WTC11 (cell line): ENCODE results near the gene SEPTIN8. TPM values are rescaled to one million over a fixed set of nuclear protein-coding genes. Genes with fewer than 3 reads are reported as not detected.

Source experiments
- ATAC-seq: fragments of 200-7000 bp; cut with Tn5 transposase; 2 replicates; pipeline ENCODE4 v1.10.0; 2021; ENCODE audit warnings: mild to moderate bottlenecking, moderate library complexity
- CTCF ChIA-PET: fragments of 300-600 bp; sonication (Branson Sonifier 250); formaldehyde crosslinking; loops from one replicate; lab custom pipeline; 2021; ENCODE audit warnings: antibody characterized with exemption; lab: Charles Lee
- POLR2A ChIA-PET: fragments of 350-600 bp; sonication (Branson Sonifier 250); formaldehyde crosslinking; loops from one replicate; lab custom pipeline; 2021; ENCODE audit warnings: antibody characterized with exemption; lab: Charles Lee
- DNase-seq: peaks from one replicate; pipeline ENCODE4 v3.0.0; 2021; ENCODE audit warnings: low spot score
- H3K27ac Mint-ChIP-seq: 2 replicates; pipeline ENCODE4 v1.8.0; 2021; ENCODE audit warnings: mixed read lengths
- H3K27me3 Mint-ChIP-seq: 2 replicates; pipeline ENCODE4 v1.8.0; 2021; ENCODE audit warnings: low read depth, mild to moderate bottlenecking, moderate library complexity, mixed read lengths
- H3K36me3 Mint-ChIP-seq: 2 replicates; pipeline ENCODE4 v1.8.0; 2021; ENCODE audit warnings: mixed read lengths
- H3K4me1 Mint-ChIP-seq: 2 replicates; pipeline ENCODE4 v1.8.0; 2022; ENCODE audit warnings: mixed read lengths
- H3K4me3 Mint-ChIP-seq: 2 replicates; pipeline ENCODE4 v1.8.0; 2021; ENCODE audit warnings: mild to moderate bottlenecking, moderate library complexity, mixed read lengths
- H3K9me3 Mint-ChIP-seq: 2 replicates; pipeline ENCODE4 v1.8.0; 2021; ENCODE audit warnings: mixed read lengths
- ATF1 ChIP-seq: sonication (generic); formaldehyde crosslinking; IDR thresholded peaks from 2 replicates; pipeline ENCODE4 v1.8.1; 2023; ENCODE audit warnings: mild to moderate bottlenecking, moderate library complexity, missing genetic modification reagents
- ATF6 ChIP-seq: sonication (generic); formaldehyde crosslinking; IDR thresholded peaks from 2 replicates; pipeline ENCODE4 v1.8.1; 2023; ENCODE audit warnings: mild to moderate bottlenecking, missing genetic modification reagents
- ESRRA ChIP-seq: sonication (generic); formaldehyde crosslinking; IDR thresholded peaks from 2 replicates; pipeline ENCODE4 v1.8.1; 2022; ENCODE audit warnings: mild to moderate bottlenecking, missing genetic modification reagents, borderline replicate concordance
- ETV6 ChIP-seq: sonication (generic); formaldehyde crosslinking; IDR thresholded peaks from 2 replicates; pipeline ENCODE4 v1.8.1; 2022; ENCODE audit warnings: mild to moderate bottlenecking, missing genetic modification reagents
- HMGA2 ChIP-seq: fragments of 250-450 bp; sonication (Bioruptor Pico); IDR thresholded peaks from 2 replicates; pipeline ENCODE4 v1.4.0; 2021; ENCODE audit warnings: mild to moderate bottlenecking, moderate library complexity
- HMGXB4 ChIP-seq: sonication (generic); formaldehyde crosslinking; IDR thresholded peaks from 2 replicates; pipeline ENCODE4 v1.8.1; 2023; ENCODE audit warnings: mild to moderate bottlenecking, moderate library complexity, missing genetic modification reagents
- IRF2 ChIP-seq: sonication (generic); formaldehyde crosslinking; IDR thresholded peaks from 2 replicates; pipeline ENCODE4 v1.8.0; 2022; ENCODE audit warnings: low read depth, missing genetic modification reagents, borderline replicate concordance
- NFATC4 ChIP-seq: fragments of 250-450 bp; sonication (Bioruptor Pico); IDR thresholded peaks from 2 replicates; pipeline ENCODE4 v1.9.0; 2021; ENCODE audit warnings: mild to moderate bottlenecking
- NFE2L1 ChIP-seq: sonication (generic); formaldehyde crosslinking; IDR thresholded peaks from 2 replicates; pipeline ENCODE4 v1.8.1; 2023; ENCODE audit warnings: missing genetic modification reagents
- NFYB ChIP-seq: sonication (generic); formaldehyde crosslinking; conservative IDR thresholded peaks from 2 replicates; pipeline ENCODE4 v1.8.0; 2022; ENCODE audit warnings: low read depth, missing genetic modification reagents
- NR2C2 ChIP-seq: sonication (generic); formaldehyde crosslinking; IDR thresholded peaks from 2 replicates; pipeline ENCODE4 v1.8.0; 2022; ENCODE audit warnings: mild to moderate bottlenecking, missing genetic modification reagents
- NR3C1 ChIP-seq: sonication (generic); formaldehyde crosslinking; conservative IDR thresholded peaks from 2 replicates; pipeline ENCODE4 v1.8.1; 2023; ENCODE audit warnings: low read depth, mild to moderate bottlenecking, missing genetic modification reagents
- OVOL2 ChIP-seq: fragments of 250-450 bp; sonication (Bioruptor Pico); IDR thresholded peaks from 2 replicates; pipeline ENCODE4 v1.9.0; 2021; ENCODE audit warnings: mild to moderate bottlenecking, borderline replicate concordance
- PRRX2 ChIP-seq: fragments of 250-450 bp; sonication (Bioruptor Pico); IDR thresholded peaks from 2 replicates; pipeline ENCODE4 v1.8.0; 2021; ENCODE audit warnings: mild to moderate bottlenecking
- RORB ChIP-seq: fragments of 250-450 bp; sonication (Bioruptor Pico); IDR thresholded peaks from 2 replicates; pipeline ENCODE4 v1.9.0; 2021; ENCODE audit warnings: mild to moderate bottlenecking
- SMAD4 ChIP-seq: sonication (generic); formaldehyde crosslinking; IDR thresholded peaks from 2 replicates; pipeline ENCODE4 v1.8.0; 2022; ENCODE audit warnings: mild to moderate bottlenecking, missing genetic modification reagents
- SOX15 ChIP-seq: fragments of 250-450 bp; sonication (Bioruptor Pico); IDR thresholded peaks from 2 replicates; pipeline ENCODE4 v1.9.0; 2021; ENCODE audit warnings: mild to moderate bottlenecking
- ZNF121 ChIP-seq: sonication (generic); formaldehyde crosslinking; IDR thresholded peaks from 2 replicates; pipeline ENCODE4 v1.8.0; 2023; ENCODE audit warnings: missing genetic modification reagents
- ZNF219 ChIP-seq: sonication (generic); formaldehyde crosslinking; IDR thresholded peaks from 2 replicates; pipeline ENCODE4 v1.8.0; 2023; ENCODE audit warnings: missing genetic modification reagents, mild to moderate bottlenecking, borderline replicate concordance
- ZNF671 ChIP-seq: fragments of 250-450 bp; sonication (Bioruptor Pico); IDR thresholded peaks from 2 replicates; pipeline ENCODE4 v1.8.0; 2021; ENCODE audit warnings: mild to moderate bottlenecking
- total RNA-seq: library from RNA; stranded (reverse); gene quantifications from 3 replicates; pipeline ENCODE4 v1.2.3, GENCODE V29; 2021
- TF ChIP-seq, protein P1 (sequence below): sonication (generic); formaldehyde crosslinking; IDR thresholded peaks from 2 replicates; pipeline ENCODE4 v1.8.1; 2022; ENCODE audit warnings: mild to moderate bottlenecking, missing genetic modification reagents, moderate library complexity, borderline replicate concordance
- TF ChIP-seq, protein P2 (sequence below): fragments of 250-450 bp; sonication (Bioruptor Pico); IDR thresholded peaks from 2 replicates; pipeline ENCODE4 v1.8.0; 2021; ENCODE audit warnings: mild to moderate bottlenecking
- TF ChIP-seq, protein P3 (sequence below): sonication (generic); formaldehyde crosslinking; IDR thresholded peaks from 2 replicates; pipeline ENCODE4 v1.8.0; 2022; ENCODE audit warnings: mild to moderate bottlenecking, missing genetic modification reagents
- TF ChIP-seq, protein P4 (sequence below): sonication (generic); formaldehyde crosslinking; IDR thresholded peaks from 2 replicates; pipeline ENCODE4 v1.8.1; 2023; ENCODE audit warnings: mild to moderate bottlenecking, missing genetic modification reagents

Gene SEPTIN8
- total RNA-seq, 1 experiment from 2014 or later = 35.8 TPM

- ATAC-seq = no peak
- TF ChIP-seq HMGA2 (CRISPR knock-in tag) (no peak), NFYB (CRISPR knock-in tag) (no peak), IRF2 (CRISPR knock-in tag) (no peak), NFE2L1 (CRISPR knock-in tag) (no peak), OVOL2 (no peak), ZNF219 (no peak), ATF1 (CRISPR knock-in tag) (no peak), NFATC4 (no peak), SMAD4 (CRISPR knock-in tag) (no peak), ZNF121 (CRISPR knock-in tag) (no peak), ETV6 (no peak), PRRX2 (CRISPR knock-in tag) (no peak)
- TF ChIP-seq, protein P1, sequence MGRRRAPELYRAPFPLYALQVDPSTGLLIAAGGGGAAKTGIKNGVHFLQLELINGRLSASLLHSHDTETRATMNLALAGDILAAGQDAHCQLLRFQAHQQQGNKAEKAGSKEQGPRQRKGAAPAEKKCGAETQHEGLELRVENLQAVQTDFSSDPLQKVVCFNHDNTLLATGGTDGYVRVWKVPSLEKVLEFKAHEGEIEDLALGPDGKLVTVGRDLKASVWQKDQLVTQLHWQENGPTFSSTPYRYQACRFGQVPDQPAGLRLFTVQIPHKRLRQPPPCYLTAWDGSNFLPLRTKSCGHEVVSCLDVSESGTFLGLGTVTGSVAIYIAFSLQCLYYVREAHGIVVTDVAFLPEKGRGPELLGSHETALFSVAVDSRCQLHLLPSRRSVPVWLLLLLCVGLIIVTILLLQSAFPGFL (CRISPR knock-in tag) = no peak
- TF ChIP-seq, protein P2, sequence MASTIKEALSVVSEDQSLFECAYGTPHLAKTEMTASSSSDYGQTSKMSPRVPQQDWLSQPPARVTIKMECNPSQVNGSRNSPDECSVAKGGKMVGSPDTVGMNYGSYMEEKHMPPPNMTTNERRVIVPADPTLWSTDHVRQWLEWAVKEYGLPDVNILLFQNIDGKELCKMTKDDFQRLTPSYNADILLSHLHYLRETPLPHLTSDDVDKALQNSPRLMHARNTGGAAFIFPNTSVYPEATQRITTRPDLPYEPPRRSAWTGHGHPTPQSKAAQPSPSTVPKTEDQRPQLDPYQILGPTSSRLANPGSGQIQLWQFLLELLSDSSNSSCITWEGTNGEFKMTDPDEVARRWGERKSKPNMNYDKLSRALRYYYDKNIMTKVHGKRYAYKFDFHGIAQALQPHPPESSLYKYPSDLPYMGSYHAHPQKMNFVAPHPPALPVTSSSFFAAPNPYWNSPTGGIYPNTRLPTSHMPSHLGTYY (CRISPR knock-in tag) = no peak
- TF ChIP-seq, protein P3, sequence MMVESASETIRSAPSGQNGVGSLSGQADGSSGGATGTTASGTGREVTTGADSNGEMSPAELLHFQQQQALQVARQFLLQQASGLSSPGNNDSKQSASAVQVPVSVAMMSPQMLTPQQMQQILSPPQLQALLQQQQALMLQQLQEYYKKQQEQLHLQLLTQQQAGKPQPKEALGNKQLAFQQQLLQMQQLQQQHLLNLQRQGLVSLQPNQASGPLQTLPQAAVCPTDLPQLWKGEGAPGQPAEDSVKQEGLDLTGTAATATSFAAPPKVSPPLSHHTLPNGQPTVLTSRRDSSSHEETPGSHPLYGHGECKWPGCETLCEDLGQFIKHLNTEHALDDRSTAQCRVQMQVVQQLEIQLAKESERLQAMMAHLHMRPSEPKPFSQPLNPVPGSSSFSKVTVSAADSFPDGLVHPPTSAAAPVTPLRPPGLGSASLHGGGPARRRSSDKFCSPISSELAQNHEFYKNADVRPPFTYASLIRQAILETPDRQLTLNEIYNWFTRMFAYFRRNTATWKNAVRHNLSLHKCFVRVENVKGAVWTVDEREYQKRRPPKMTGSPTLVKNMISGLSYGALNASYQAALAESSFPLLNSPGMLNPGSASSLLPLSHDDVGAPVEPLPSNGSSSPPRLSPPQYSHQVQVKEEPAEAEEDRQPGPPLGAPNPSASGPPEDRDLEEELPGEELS (CRISPR knock-in tag) = no peak
- TF ChIP-seq, protein P4, sequence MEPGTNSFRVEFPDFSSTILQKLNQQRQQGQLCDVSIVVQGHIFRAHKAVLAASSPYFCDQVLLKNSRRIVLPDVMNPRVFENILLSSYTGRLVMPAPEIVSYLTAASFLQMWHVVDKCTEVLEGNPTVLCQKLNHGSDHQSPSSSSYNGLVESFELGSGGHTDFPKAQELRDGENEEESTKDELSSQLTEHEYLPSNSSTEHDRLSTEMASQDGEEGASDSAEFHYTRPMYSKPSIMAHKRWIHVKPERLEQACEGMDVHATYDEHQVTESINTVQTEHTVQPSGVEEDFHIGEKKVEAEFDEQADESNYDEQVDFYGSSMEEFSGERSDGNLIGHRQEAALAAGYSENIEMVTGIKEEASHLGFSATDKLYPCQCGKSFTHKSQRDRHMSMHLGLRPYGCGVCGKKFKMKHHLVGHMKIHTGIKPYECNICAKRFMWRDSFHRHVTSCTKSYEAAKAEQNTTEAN (CRISPR knock-in tag) = no peak
- TF ChIP-seq, all 79 proteins: peak for 0
- H3K36me3 Mint-ChIP-seq = no peaks in the 10 kb centered on the region
- POLR2A ChIA-PET = no interaction called here
- H3K9me3 Mint-ChIP-seq = no peaks in the 10 kb centered on the region; the same call in 1 of the 2 replicates
- peaks cover 58% of the 10 kb centered on the region for H3K27me3 Mint-ChIP-seq
- CTCF ChIA-PET = no interaction called here
- DNase-seq = no peak
- H3K4me1 Mint-ChIP-seq = peaks cover 4% of the 10 kb centered on the region; the same call in 1 of the 2 replicates
- no peak overlapping the region for H3K27ac Mint-ChIP-seq
- no peak overlapping the region for H3K4me3 Mint-ChIP-seq
These were observed 32.4 kb downstream of the SEPTIN8 start for GRCh38 chr5:132744659-132745058.

DNA sequence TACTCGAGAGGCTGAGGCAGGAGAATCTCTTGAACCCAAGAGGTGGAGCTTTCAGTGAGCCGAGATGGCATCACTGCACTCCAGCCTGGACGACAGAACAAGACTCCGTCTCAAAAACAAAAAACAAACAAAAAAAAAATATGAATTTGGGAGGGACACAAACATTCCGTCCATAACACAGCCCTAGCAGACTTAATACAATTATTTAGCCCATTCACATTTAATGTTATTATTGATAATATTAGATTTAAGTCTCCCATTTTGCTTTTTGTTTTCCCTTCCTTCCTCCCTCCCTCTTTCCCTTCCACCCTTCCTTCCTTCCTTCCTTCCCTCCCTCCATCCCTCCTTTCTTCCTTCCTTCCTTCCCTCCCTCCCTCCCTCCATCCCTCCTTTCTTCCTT, 34.4 kb downstream of the SEPTIN8 start:
- no peak for ATAC-seq
- Mint-ChIP-seq H3K4me3 (no peak overlapping the region), H3K9me3 (no peaks in the 10 kb centered on the region; the same call in 1 of the 2 replicates), H3K27ac (no peak overlapping the region), H3K36me3 (no peaks in the 10 kb centered on the region), H3K27me3 (peaks cover 38% of the 10 kb centered on the region), H3K4me1 (peaks cover 9% of the 10 kb centered on the region)
- CTCF ChIA-PET = no interaction called here
- TF ChIP-seq ZNF671 (CRISPR knock-in tag) (no peak), SMAD4 (CRISPR knock-in tag) (no peak), HMGXB4 (CRISPR knock-in tag) (no peak), ATF6 (CRISPR knock-in tag) (no peak), NR3C1 (CRISPR knock-in tag) (no peak), RORB (CRISPR knock-in tag) (no peak), ESRRA (no peak), SOX15 (CRISPR knock-in tag) (no peak), NR2C2 (CRISPR knock-in tag) (no peak)
- TF ChIP-seq, protein P3 (CRISPR knock-in tag) = no peak
- POLR2A ChIA-PET = no interaction called here
- DNase-seq = no peak
